CD4-positive, CD25-positive, alpha-beta regulatory T cell (primary cell): ENCODE measurements around the gene LSM8. TPM values are rescaled to one million over a fixed set of nuclear protein-coding genes. Genes with fewer than 3 reads are reported as not detected.

Experiments
- ATAC-seq, 2 donors: fragments of 150-1000 bp; cut with Tn5 transposase; one replicate each; pipeline ENCODE4 v1.10.0; 2021; ENCODE audit warnings: low read depth in 2 of 2, moderate number of reproducible peaks in 2 of 2, moderate library complexity in 1 of 2
- DNase-seq, 3 donors: peaks; one replicate each; pipeline versions ENCODE4 v3.0.0 to v3.0.0-alpha.2; 2012 to 2022; ENCODE audit warnings: mixed read lengths in 1 of 3
- H3K27ac ChIP-seq: one replicate; pipeline ENCODE4 v1.7.0; 2013; ENCODE audit warnings: mild to moderate bottlenecking, low read length; ENCODE audit not compliant: insufficient read depth, poor library complexity, severe bottlenecking
- H3K27me3 ChIP-seq: one replicate; pipeline ENCODE4 v1.7.0; 2013; ENCODE audit warnings: low read length; ENCODE audit not compliant: control insufficient read depth, insufficient read depth
- H3K36me3 ChIP-seq: one replicate; pipeline ENCODE4 v1.7.0; 2013; ENCODE audit warnings: mild to moderate bottlenecking, low read length, moderate library complexity; ENCODE audit not compliant: control insufficient read depth, insufficient read depth
- H3K4me1 ChIP-seq: 2 replicates; pipeline ENCODE4 v1.7.0; 2013; ENCODE audit warnings: mild to moderate bottlenecking, low read length; ENCODE audit not compliant: insufficient read depth, control insufficient read depth, poor library complexity, severe bottlenecking
- H3K4me3 ChIP-seq: one replicate; pipeline ENCODE4 v1.7.0; 2013; ENCODE audit warnings: low read depth, mild to moderate bottlenecking, low read length, moderate library complexity
- H3K9me3 ChIP-seq, 2 experiments: 1 replicate in 1 of 2; 2 replicates in 1 of 2; pipeline ENCODE4 v1.7.0; 2013; ENCODE audit warnings: low read length in 2 of 2, mild to moderate bottlenecking in 1 of 2, moderate library complexity in 1 of 2; ENCODE audit not compliant: control insufficient read depth in 2 of 2
- H3K27ac Mint-ChIP-seq, 3 donors: one replicate each; pipeline ENCODE4 v1.8.0; 2020 to 2022; ENCODE audit warnings: mild to moderate bottlenecking in 3 of 3, mixed read lengths in 3 of 3, moderate library complexity in 2 of 3
- H3K27me3 Mint-ChIP-seq: one replicate; pipeline ENCODE4 v1.8.0; 2022; ENCODE audit warnings: mild to moderate bottlenecking, mixed read lengths
- H3K36me3 Mint-ChIP-seq: one replicate; pipeline ENCODE4 v1.8.0; 2020; ENCODE audit warnings: mixed read lengths
- H3K4me1 Mint-ChIP-seq, 4 donors: one replicate each; pipeline ENCODE4 v1.8.0; 2020 to 2022; ENCODE audit warnings: mixed read lengths in 4 of 4, mild to moderate bottlenecking in 1 of 4
- H3K4me3 Mint-ChIP-seq, 4 donors: one replicate each; pipeline ENCODE4 v1.8.0; 2020 to 2022; ENCODE audit warnings: mild to moderate bottlenecking in 4 of 4, mixed read lengths in 4 of 4, moderate library complexity in 3 of 4
- H3K9me3 Mint-ChIP-seq, 7 donors: one replicate each; pipeline ENCODE4 v1.8.0; 2020 to 2022; ENCODE audit warnings: mixed read lengths in 7 of 7, mild to moderate bottlenecking in 3 of 7, moderate library complexity in 2 of 7
- polyA plus RNA-seq, 4 donors: library from polyadenylated mRNA; unstranded; fragments of 300-500 nt; fragmentation: Illumina TruSeq; gene quantifications; one replicate each; pipeline ENCODE4 v1.2.3, GENCODE V29; 2021
- total RNA-seq: library from RNA; stranded (reverse); gene quantifications from one replicate; pipeline ENCODE4 v1.2.3, GENCODE V29; 2022

The LSM8 gene
- total and polyA plus RNA-seq, 5 donors from 2014 or later: 38.6 to 62.7 (median 49.0) TPM

- H3K4me3 Mint-ChIP-seq: no peak overlapping the region
- no peak overlapping the region for H3K27ac ChIP-seq
- DNase-seq (no peak), ATAC-seq (no peak)
- peaks cover 22% of the 10 kb centered on the region for H3K27me3 Mint-ChIP-seq
- H3K4me1 ChIP-seq: no peaks in the 10 kb centered on the region
- H3K4me1 Mint-ChIP-seq: no peaks in the 10 kb centered on the region
- no peaks in the 10 kb centered on the region for H3K36me3 Mint-ChIP-seq
- no peak overlapping the region for H3K27ac Mint-ChIP-seq
- peaks cover 21% of the 10 kb centered on the region for H3K27me3 ChIP-seq
- no peaks in the 10 kb centered on the region for H3K9me3 ChIP-seq
- no peak overlapping the region for H3K4me3 ChIP-seq
- no peaks in the 10 kb centered on the region for H3K36me3 ChIP-seq
- peaks cover 0 to 3% (median 0%) of the 10 kb centered on the region in 7 donors for H3K9me3 Mint-ChIP-seq
Measured at GRCh38 chr7:118152654-118153053, 31.3 kb upstream of the LSM8 start.

GRCh38 chr7:118153551-118154177 is 30.3 kb upstream of the LSM8 start:
- Histone ChIP-seq H3K4me1 (no peaks in the 10 kb centered on the region), H3K27me3 (peaks cover 21% of the 10 kb centered on the region), H3K4me3 (no peak overlapping the region), H3K27ac (no peak overlapping the region), H3K9me3 (peaks cover 0 to 3% of the 10 kb centered on the region in 2 experiments), H3K36me3 (no peaks in the 10 kb centered on the region)
- Mint-ChIP-seq H3K27me3 (peaks cover 22% of the 10 kb centered on the region), H3K4me3 (no peak overlapping the region), H3K27ac (no peak overlapping the region), H3K4me1 (no peaks in the 10 kb centered on the region), H3K36me3 (peaks cover 4% of the 10 kb centered on the region), H3K9me3 (peaks cover 0 to 5% (median 4%) of the 10 kb centered on the region in 7 donors)
- no peak for ATAC-seq
- DNase-seq: peak; percentile 1 to 42 (median 24)

GRCh38 chr7:118158766-118159165 is 25.2 kb upstream of the LSM8 start:
- H3K4me1 Mint-ChIP-seq: no peaks in the 10 kb centered on the region
- Histone ChIP-seq H3K4me1 (no peaks in the 10 kb centered on the region), H3K36me3 (no peaks in the 10 kb centered on the region), H3K27ac (no peak overlapping the region), H3K4me3 (no peak overlapping the region), H3K9me3 (peaks cover 0 to 3% of the 10 kb centered on the region in 2 experiments), H3K27me3 (peaks cover 12% of the 10 kb centered on the region)
- no peak overlapping the region for H3K27ac Mint-ChIP-seq
- DNase-seq: no peak
- H3K27me3 Mint-ChIP-seq: peaks cover 22% of the 10 kb centered on the region
- H3K4me3 Mint-ChIP-seq: no peak overlapping the region
- H3K36me3 Mint-ChIP-seq: peaks cover 4% of the 10 kb centered on the region
- peaks cover 0 to 5% (median 4%) of the 10 kb centered on the region in 7 donors for H3K9me3 Mint-ChIP-seq
- no peak for ATAC-seq

GRCh38 chr7:118169146-118169545 is 14.8 kb upstream of the LSM8 start:
- Mint-ChIP-seq H3K36me3 (no peaks in the 10 kb centered on the region), H3K4me1 (no peaks in the 10 kb centered on the region), H3K27me3 (peaks cover 29% of the 10 kb centered on the region), H3K9me3 (no peaks in the 10 kb centered on the region), H3K27ac (no peak overlapping the region), H3K4me3 (no peak overlapping the region)
- Histone ChIP-seq H3K4me1 (no peaks in the 10 kb centered on the region), H3K36me3 (no peaks in the 10 kb centered on the region), H3K27ac (no peak overlapping the region), H3K9me3 (no peaks in the 10 kb centered on the region), H3K4me3 (no peak overlapping the region), H3K27me3 (peaks cover 8% of the 10 kb centered on the region)
- ATAC-seq: no peak
- DNase-seq: no peak

GRCh38 chr7:118175740-118176139 is 8.2 kb upstream of the LSM8 start:
- Mint-ChIP-seq H3K27ac (no peak overlapping the region), H3K9me3 (no peaks in the 10 kb centered on the region), H3K36me3 (no peaks in the 10 kb centered on the region), H3K4me1 (no peaks in the 10 kb centered on the region), H3K27me3 (peaks cover 14% of the 10 kb centered on the region), H3K4me3 (no peak overlapping the region)
- Histone ChIP-seq H3K27ac (no peak overlapping the region), H3K4me3 (no peak overlapping the region), H3K27me3 (peaks cover 14% of the 10 kb centered on the region), H3K9me3 (no peaks in the 10 kb centered on the region), H3K36me3 (no peaks in the 10 kb centered on the region), H3K4me1 (no peaks in the 10 kb centered on the region)
- ATAC-seq (no peak), DNase-seq (no peak)

- peaks cover 6 to 18% (median 11%) of the 10 kb centered on the region in 4 donors for H3K4me1 Mint-ChIP-seq
- Histone ChIP-seq H3K4me1 (peaks cover 8% of the 10 kb centered on the region), H3K27ac (no peak overlapping the region), H3K4me3 (no peak overlapping the region), H3K9me3 (no peaks in the 10 kb centered on the region), H3K27me3 (peaks cover 6% of the 10 kb centered on the region), H3K36me3 (no peaks in the 10 kb centered on the region)
- ATAC-seq: no peak
- H3K9me3 Mint-ChIP-seq: peaks cover 0 to 2% (median 0%) of the 10 kb centered on the region in 7 donors
- peaks cover under 1% of the 10 kb centered on the region for H3K27me3 Mint-ChIP-seq
- H3K36me3 Mint-ChIP-seq: peaks cover 6% of the 10 kb centered on the region
- H3K27ac Mint-ChIP-seq: no peak overlapping the region
- no peak overlapping the region for H3K4me3 Mint-ChIP-seq
- DNase-seq: no peak
Measured at GRCh38 chr7:118179191-118179590, 4.8 kb upstream of the LSM8 start.

GRCh38 chr7:118182593-118183427 is 1.2 kb upstream of the LSM8 start:
- H3K36me3 Mint-ChIP-seq: peaks cover 21% of the 10 kb centered on the region
- no peaks in the 10 kb centered on the region for H3K9me3 ChIP-seq
- H3K4me3 ChIP-seq: peak overlapping the region; percentile 98
- DNase-seq: no peak
- no peaks in the 10 kb centered on the region for H3K27me3 Mint-ChIP-seq
- H3K27ac ChIP-seq: peak overlapping the region; percentile 96
- H3K36me3 ChIP-seq: peaks cover 4% of the 10 kb centered on the region
- H3K4me1 Mint-ChIP-seq: peaks cover 33 to 48% (median 41%) of the 10 kb centered on the region in 4 donors
- H3K4me3 Mint-ChIP-seq: peak overlapping the region; percentile 89 to 98 (median 94)
- H3K9me3 Mint-ChIP-seq: peaks cover 0 to 2% (median 0%) of the 10 kb centered on the region in 7 donors
- no peak for ATAC-seq
- peaks cover 41% of the 10 kb centered on the region for H3K4me1 ChIP-seq
- peak overlapping the region; percentile 98 to 100 (median 99) for H3K27ac Mint-ChIP-seq
- no peaks in the 10 kb centered on the region for H3K27me3 ChIP-seq
